NCI-H1105 treated with DMSO at 0.1 percent for 48 hours (cell line): Measurements from ENCODE around the gene SLC16A10.
A peak's percentile ranks its signal among the peaks of the same experiment; 100 is the strongest.
"Not testable (repeated sequence)": the region's sequence is repeated elsewhere in the genome, so short reads cannot be mapped to it uniquely, and the experiment has no call there.

ENCODE experiments used
- DNase-seq: peaks from one replicate; lab custom pipeline; 2025; lab: John Stamatoyannopoulos, UW

The SLC16A10 gene

GRCh38 chr6:111187874-111188273 is 100.6 kb downstream of the SLC16A10 start:
- DNase-seq, result no peak

GRCh38 chr6:111189666-111190210 is 102.4 kb downstream of the SLC16A10 start:
- not testable (repeated sequence) for DNase-seq

GRCh38 chr6:111190637-111191036 is 103.3 kb downstream of the SLC16A10 start:
- DNase-seq, result no peak

- not testable (repeated sequence) for DNase-seq
Measured at GRCh38 chr6:111191136-111191535, 103.8 kb downstream of the SLC16A10 start.

GRCh38 chr6:111192911-111193555 is 105.7 kb downstream of the SLC16A10 start:
- no peak for DNase-seq

- DNase-seq, result no peak
Measured at GRCh38 chr6:111195656-111196055, 108.4 kb downstream of the SLC16A10 start.

- no peak for DNase-seq
Measured at GRCh38 chr6:111198841-111199240, 111.5 kb downstream of the SLC16A10 start.

- DNase-seq, result no peak
Measured at GRCh38 chr6:111199935-111200334, 112.6 kb downstream of the SLC16A10 start.

- no peak for DNase-seq
Measured at GRCh38 chr6:111200350-111201243, 113.3 kb downstream of the SLC16A10 start.

- no peak for DNase-seq
Measured at GRCh38 chr6:111201244-111201554, 113.9 kb downstream of the SLC16A10 start.

GRCh38 chr6:111201764-111202163 is 114.5 kb downstream of the SLC16A10 start:
- no peak for DNase-seq

GRCh38 chr6:111203539-111203938 is 116.2 kb downstream of the SLC16A10 start:
- DNase-seq, result not testable (repeated sequence)

GRCh38 chr6:111204305-111204704 is 117.0 kb downstream of the SLC16A10 start:
- DNase-seq, result no peak

GRCh38 chr6:111204881-111205280 is 117.6 kb downstream of the SLC16A10 start:
- DNase-seq, result no peak

GRCh38 chr6:111205502-111205901 is 118.2 kb downstream of the SLC16A10 start:
- no peak for DNase-seq

GRCh38 chr6:111207141-111207858 is 120.0 kb downstream of the SLC16A10 start:
- DNase-seq, result no peak

GRCh38 chr6:111208933-111209332 is 121.6 kb downstream of the SLC16A10 start:
- DNase-seq, result no peak

- DNase-seq, result peak; percentile 66
Measured at GRCh38 chr6:111210194-111210728, 123.0 kb downstream of the SLC16A10 start.

GRCh38 chr6:111211411-111212030 is 124.2 kb downstream of the SLC16A10 start:
- no peak for DNase-seq

GRCh38 chr6:111212625-111213024 is 125.3 kb downstream of the SLC16A10 start:
- DNase-seq, result no peak

- DNase-seq, result no peak
Measured at GRCh38 chr6:111215131-111215530, 127.8 kb downstream of the SLC16A10 start.

- no peak for DNase-seq
Measured at GRCh38 chr6:111219785-111220184, 132.5 kb downstream of the SLC16A10 start.
